Measurements from ENCODE around the gene GFY.
A peak's percentile ranks its signal among the peaks of the same experiment; 100 is the strongest.

GFY gene

GRCh38 chr19:49396738-49397505, 28.3 kb upstream of the GFY start:
- no CpG with 5 or more reads among the region's 8 CpGs for WGBS (ENCODE audit: extremely low coverage, insufficient coverage, insufficient read length)
- Histone ChIP-seq H3K4me1 (ENCODE audit: control insufficient read depth in 1 of 2, insufficient read depth in 2 of 2, low read length in 2 of 2) (no peaks in the 10 kb centered on the region), H3K9me3 (ENCODE audit: insufficient read depth, low read depth, low read length) (no peaks in the 10 kb centered on the region), H3K4me3 (ENCODE audit: low read depth, low read length) (no peak overlapping the region), H2BK12ac (ENCODE audit: low read length) (no peak overlapping the region), H2AK5ac (ENCODE audit: low read length) (no peak overlapping the region), H3K79me1 (ENCODE audit: low read length) (no peaks in the 10 kb centered on the region), H2AFZ (ENCODE audit: insufficient read depth, low read length, poor library complexity) (no peak overlapping the region), H2BK120ac (ENCODE audit: insufficient read depth, low read length, poor library complexity) (no peak overlapping the region), H4K8ac (ENCODE audit: low read depth, low read length) (no peak overlapping the region), H4K91ac (ENCODE audit: low read depth, low read length) (no peak overlapping the region), H3K23ac (ENCODE audit: low read length) (no peak overlapping the region), H3K79me2 (ENCODE audit: control insufficient read depth, insufficient read depth, low read length, poor library complexity) (no peaks in the 10 kb centered on the region), H3K36me3 (ENCODE audit: control insufficient read depth in 1 of 2, insufficient read depth in 2 of 2, low read length in 2 of 2) (no peaks in the 10 kb centered on the region), H3K27me3 (ENCODE audit: insufficient read depth, low read length) (no peaks in the 10 kb centered on the region), H3K27ac (ENCODE audit: low read depth, low read length) (no peak overlapping the region), H4K12ac (ENCODE audit: low read depth, low read length) (no peak overlapping the region), H3K4ac (ENCODE audit: low read depth, low read length) (no peak overlapping the region), H3K9ac (ENCODE audit: low read length) (no peak overlapping the region), H3K18ac (ENCODE audit: low read length) (no peak overlapping the region), H2BK5ac (ENCODE audit: low read depth, low read length, poor library complexity) (no peak overlapping the region), H3K14ac (ENCODE audit: low read length) (no peak overlapping the region), H3K4me2 (ENCODE audit: low read length) (no peak overlapping the region)
- DNase-seq = no peak

DNA sequence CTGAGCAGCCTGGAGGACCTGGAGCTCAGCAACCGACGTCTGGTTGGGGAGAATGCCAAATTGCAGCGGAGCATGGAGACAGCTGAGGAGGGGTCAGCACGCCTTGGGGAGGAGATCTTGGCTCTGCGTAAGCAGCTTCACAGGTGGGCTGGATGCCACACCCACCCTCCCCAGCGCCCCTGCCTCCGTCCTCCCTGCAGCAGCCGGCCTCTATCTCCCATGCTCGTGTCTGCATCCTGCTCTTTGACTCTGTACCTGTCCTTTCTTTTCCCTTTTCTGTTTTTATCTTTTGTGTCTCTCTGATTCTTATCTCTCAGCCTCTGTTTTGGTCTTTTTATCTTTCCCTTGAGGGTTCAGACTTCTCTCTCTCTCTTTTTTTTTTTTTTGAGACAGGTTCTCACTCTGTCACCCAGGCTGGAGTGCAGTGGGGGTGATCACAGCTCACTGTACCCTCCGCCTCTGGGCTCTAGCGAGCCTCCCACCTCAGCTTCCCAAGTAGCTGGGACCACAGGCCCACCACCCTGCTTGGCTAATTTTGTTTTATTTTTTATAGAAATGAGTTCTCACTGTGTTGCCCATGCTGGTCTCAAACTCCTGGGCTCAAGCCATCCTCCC, 27.1 kb upstream of the GFY start:
- no peak overlapping the region for H2BK120ac ChIP-seq (ENCODE audit: insufficient read depth, low read length, poor library complexity)
- no peak overlapping the region for H4K12ac ChIP-seq (ENCODE audit: low read depth, low read length)
- no peak overlapping the region for H3K18ac ChIP-seq (ENCODE audit: low read length)
- DNase-seq = no peak
- H3K14ac ChIP-seq (ENCODE audit: low read length) = no peak overlapping the region
- H3K9me3 ChIP-seq (ENCODE audit: insufficient read depth, low read depth, low read length) = no peaks in the 10 kb centered on the region
- no peak overlapping the region for H2AK5ac ChIP-seq (ENCODE audit: low read length)
- no peak overlapping the region for H4K8ac ChIP-seq (ENCODE audit: low read depth, low read length)
- H3K27me3 ChIP-seq (ENCODE audit: insufficient read depth, low read length) = no peaks in the 10 kb centered on the region
- H3K4me3 ChIP-seq (ENCODE audit: low read depth, low read length) = no peak overlapping the region
- no CpG with 5 or more reads among the region's 11 CpGs for WGBS (ENCODE audit: extremely low coverage, insufficient coverage, insufficient read length)
- no peaks in the 10 kb centered on the region for H3K36me3 ChIP-seq (ENCODE audit: control insufficient read depth in 1 of 2, insufficient read depth in 2 of 2, low read length in 2 of 2)
- no peak overlapping the region for H3K4ac ChIP-seq (ENCODE audit: low read depth, low read length)
- no peak overlapping the region for H3K4me2 ChIP-seq (ENCODE audit: low read length)
- no peaks in the 10 kb centered on the region for H3K4me1 ChIP-seq (ENCODE audit: control insufficient read depth in 1 of 2, insufficient read depth in 2 of 2, low read length in 2 of 2)
- no peaks in the 10 kb centered on the region for H3K79me1 ChIP-seq (ENCODE audit: low read length)
- no peak overlapping the region for H2BK5ac ChIP-seq (ENCODE audit: low read depth, low read length, poor library complexity)
- no peak overlapping the region for H2BK12ac ChIP-seq (ENCODE audit: low read length)
- no peak overlapping the region for H4K91ac ChIP-seq (ENCODE audit: low read depth, low read length)
- H3K9ac ChIP-seq (ENCODE audit: low read length) = no peak overlapping the region
- no peak overlapping the region for H3K27ac ChIP-seq (ENCODE audit: low read depth, low read length)
- H3K79me2 ChIP-seq (ENCODE audit: control insufficient read depth, insufficient read depth, low read length, poor library complexity) = no peaks in the 10 kb centered on the region
- no peak overlapping the region for H3K23ac ChIP-seq (ENCODE audit: low read length)
- H2AFZ ChIP-seq (ENCODE audit: insufficient read depth, low read length, poor library complexity) = no peak overlapping the region

DNA sequence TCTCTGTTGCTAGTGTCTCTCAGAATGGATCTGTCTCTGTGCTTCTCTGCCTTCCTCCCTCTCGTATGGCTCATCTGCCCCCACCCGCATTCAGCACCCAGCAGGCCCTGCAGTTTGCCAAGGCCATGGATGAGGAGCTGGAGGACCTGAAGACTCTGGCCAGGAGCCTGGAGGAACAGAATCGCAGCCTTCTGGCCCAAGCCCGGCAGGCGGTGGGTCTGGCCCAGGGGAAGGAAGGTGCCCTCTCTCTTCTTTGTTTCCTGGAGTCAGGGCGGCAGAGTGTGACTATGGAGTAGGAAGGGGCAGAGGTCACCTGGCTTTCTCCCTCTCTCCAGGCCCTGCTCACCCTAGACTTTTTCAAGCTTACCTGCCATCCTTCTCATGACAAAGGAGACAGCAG, 26.3 kb upstream of the GFY start:
- Histone ChIP-seq H3K4ac (ENCODE audit: low read depth, low read length) (no peak overlapping the region), H3K4me2 (ENCODE audit: low read length) (no peak overlapping the region), H3K9ac (ENCODE audit: low read length) (no peak overlapping the region), H3K4me3 (ENCODE audit: low read depth, low read length) (no peak overlapping the region), H3K79me1 (ENCODE audit: low read length) (no peaks in the 10 kb centered on the region), H3K4me1 (ENCODE audit: control insufficient read depth in 1 of 2, insufficient read depth in 2 of 2, low read length in 2 of 2) (peaks cover 4 to 6% of the 10 kb centered on the region in 2 experiments), H4K12ac (ENCODE audit: low read depth, low read length) (no peak overlapping the region), H3K27me3 (ENCODE audit: insufficient read depth, low read length) (no peaks in the 10 kb centered on the region), H3K79me2 (ENCODE audit: control insufficient read depth, insufficient read depth, low read length, poor library complexity) (no peaks in the 10 kb centered on the region), H3K9me3 (ENCODE audit: insufficient read depth, low read depth, low read length) (peaks cover 1% of the 10 kb centered on the region), H3K27ac (ENCODE audit: low read depth, low read length) (no peak overlapping the region), H3K14ac (ENCODE audit: low read length) (no peak overlapping the region), H2AK5ac (ENCODE audit: low read length) (no peak overlapping the region), H2BK12ac (ENCODE audit: low read length) (no peak overlapping the region), H3K36me3 (ENCODE audit: control insufficient read depth in 1 of 2, insufficient read depth in 2 of 2, low read length in 2 of 2) (no peaks in the 10 kb centered on the region), H3K23ac (ENCODE audit: low read length) (no peak overlapping the region), H2BK120ac (ENCODE audit: insufficient read depth, low read length, poor library complexity) (no peak overlapping the region), H4K8ac (ENCODE audit: low read depth, low read length) (no peak overlapping the region), H3K18ac (ENCODE audit: low read length) (no peak overlapping the region), H2AFZ (ENCODE audit: insufficient read depth, low read length, poor library complexity) (no peak overlapping the region), H4K91ac (ENCODE audit: low read depth, low read length) (no peak overlapping the region), H2BK5ac (ENCODE audit: low read depth, low read length, poor library complexity) (no peak overlapping the region)
- DNase-seq = no peak
- no CpG with 5 or more reads among the region's 6 CpGs for WGBS (ENCODE audit: extremely low coverage, insufficient coverage, insufficient read length)

DNA sequence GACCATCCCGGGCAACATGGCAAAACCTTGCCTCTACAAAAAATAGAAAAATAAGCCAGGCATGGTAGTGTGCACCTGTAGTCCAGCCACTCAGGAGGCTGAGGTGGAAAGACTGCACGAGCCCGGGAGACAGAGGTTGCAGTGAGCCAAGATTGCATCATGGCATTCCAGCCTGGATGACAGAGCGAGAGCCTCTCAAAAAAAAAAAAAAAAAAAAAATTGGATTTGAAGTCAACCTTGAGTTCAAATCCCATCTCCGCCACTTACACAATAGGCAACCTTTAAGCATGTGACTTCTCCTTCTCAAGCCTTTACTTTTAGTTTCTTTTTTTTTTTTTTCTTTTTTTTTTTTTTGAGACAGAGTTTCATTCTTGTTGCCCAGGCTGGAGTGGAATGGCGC, 25.2 kb upstream of the GFY start:
- H2AFZ ChIP-seq (ENCODE audit: insufficient read depth, low read length, poor library complexity) = no peak overlapping the region
- no peaks in the 10 kb centered on the region for H3K36me3 ChIP-seq (ENCODE audit: control insufficient read depth in 1 of 2, insufficient read depth in 2 of 2, low read length in 2 of 2)
- peaks cover 4 to 8% of the 10 kb centered on the region in 2 experiments for H3K4me1 ChIP-seq (ENCODE audit: control insufficient read depth in 1 of 2, insufficient read depth in 2 of 2, low read length in 2 of 2)
- H3K14ac ChIP-seq (ENCODE audit: low read length) = no peak overlapping the region
- H3K23ac ChIP-seq (ENCODE audit: low read length) = no peak overlapping the region
- no peak overlapping the region for H4K12ac ChIP-seq (ENCODE audit: low read depth, low read length)
- H3K27ac ChIP-seq (ENCODE audit: low read depth, low read length) = no peak overlapping the region
- no CpG with 5 or more reads among the region's 6 CpGs for WGBS (ENCODE audit: extremely low coverage, insufficient coverage, insufficient read length)
- no peak overlapping the region for H4K91ac ChIP-seq (ENCODE audit: low read depth, low read length)
- H3K4ac ChIP-seq (ENCODE audit: low read depth, low read length) = no peak overlapping the region
- no peak overlapping the region for H2BK12ac ChIP-seq (ENCODE audit: low read length)
- no peak overlapping the region for H2BK5ac ChIP-seq (ENCODE audit: low read depth, low read length, poor library complexity)
- H3K79me1 ChIP-seq (ENCODE audit: low read length) = no peaks in the 10 kb centered on the region
- no peak overlapping the region for H3K18ac ChIP-seq (ENCODE audit: low read length)
- peaks cover 3% of the 10 kb centered on the region for H3K9me3 ChIP-seq (ENCODE audit: insufficient read depth, low read depth, low read length)
- H2AK5ac ChIP-seq (ENCODE audit: low read length) = no peak overlapping the region
- no peak overlapping the region for H3K4me3 ChIP-seq (ENCODE audit: low read depth, low read length)
- no peaks in the 10 kb centered on the region for H3K79me2 ChIP-seq (ENCODE audit: control insufficient read depth, insufficient read depth, low read length, poor library complexity)
- no peaks in the 10 kb centered on the region for H3K27me3 ChIP-seq (ENCODE audit: insufficient read depth, low read length)
- no peak overlapping the region for H2BK120ac ChIP-seq (ENCODE audit: insufficient read depth, low read length, poor library complexity)
- no peak overlapping the region for H4K8ac ChIP-seq (ENCODE audit: low read depth, low read length)
- H3K9ac ChIP-seq (ENCODE audit: low read length) = no peak overlapping the region
- no peak overlapping the region for H3K4me2 ChIP-seq (ENCODE audit: low read length)
- peak; percentile 16 to 37 for DNase-seq

Data from trophoblast cell (in vitro differentiated cells and primary cell).